PC-9 (cell line): ENCODE data around the gene ARRDC1. TPM values are rescaled to one million over a fixed set of nuclear protein-coding genes. Genes with fewer than 3 reads are reported as not detected.

ENCODE experiments used
- BruUV-seq: library from RNA; stranded (reverse); fragments of 400-500 nt; replicated peaks from 2 replicates; lab custom pipeline; 2021; lab: Mats Ljungman, UMichigan
- CTCF ChIA-PET: fragments of 300-600 bp; sonication (Branson Sonifier 250); formaldehyde crosslinking; loops from one replicate; lab custom pipeline; 2022; ENCODE audit warnings: antibody characterized with exemption; lab: Charles Lee
- POLR2A ChIA-PET: fragments of 300-600 bp; sonication (Branson Sonifier 250); formaldehyde crosslinking; loops from one replicate; lab custom pipeline; 2022; ENCODE audit warnings: antibody characterized with exemption; ENCODE audit not compliant: unreplicated experiment; lab: Charles Lee
- DNase-seq, 2 experiments: peaks; one replicate each; pipeline versions ENCODE4 v3.0.0 to v3.0.0-alpha.2; 2015 to 2022; ENCODE audit warnings: mixed read lengths in 1 of 2
- H2AFZ ChIP-seq: fragments of 200-600 bp; sonication (generic); 2 replicates; pipeline ENCODE4 v1.8.1; 2017; ENCODE audit warnings: antibody characterized with exemption
- H3F3A ChIP-seq: fragments of 200-600 bp; sonication (generic); 2 replicates; pipeline ENCODE4 v1.8.1; 2017; ENCODE audit warnings: antibody characterized with exemption, mild to moderate bottlenecking, low read depth; ENCODE audit not compliant: insufficient read depth
- H3K27ac ChIP-seq: fragments of 200-600 bp; sonication (generic); 2 replicates; pipeline ENCODE4 v1.6.1; 2016; ENCODE audit warnings: mixed run types
- H3K27me3 ChIP-seq: fragments of 200-600 bp; sonication (generic); 2 replicates; pipeline ENCODE4 v1.6.1; 2016; ENCODE audit warnings: low read depth, mixed run types; ENCODE audit not compliant: insufficient read depth
- H3K36me3 ChIP-seq: fragments of 200-600 bp; sonication (generic); 2 replicates; pipeline ENCODE4 v1.6.1; 2016; ENCODE audit warnings: low read depth, mixed run types
- H3K4me1 ChIP-seq: fragments of 200-600 bp; sonication (generic); replicated peaks from 2 replicates; pipeline ENCODE4 v1.6.1; 2016; ENCODE audit warnings: mixed run types; ENCODE audit not compliant: insufficient read depth
- H3K4me2 ChIP-seq: fragments of 200-600 bp; sonication (generic); 2 replicates; pipeline ENCODE4 v1.6.1; 2017; ENCODE audit warnings: mixed run types
- H3K4me3 ChIP-seq: fragments of 200-600 bp; sonication (generic); 2 replicates; pipeline ENCODE4 v1.6.1; 2016; ENCODE audit warnings: mixed run types
- H3K79me2 ChIP-seq: fragments of 200-600 bp; sonication (generic); 2 replicates; pipeline ENCODE4 v1.6.1; 2017; ENCODE audit warnings: low read depth, mixed run types
- H3K9me2 ChIP-seq: fragments of 200-600 bp; sonication (generic); 2 replicates; pipeline ENCODE4 v1.8.1; 2017; ENCODE audit warnings: mild to moderate bottlenecking; ENCODE audit not compliant: insufficient read depth
- H3K9me3 ChIP-seq: fragments of 200-600 bp; sonication (generic); 2 replicates; pipeline ENCODE4 v1.8.1; 2016; ENCODE audit warnings: low read depth; ENCODE audit not compliant: insufficient read depth
- H4K20me1 ChIP-seq: fragments of 200-600 bp; sonication (generic); 2 replicates; pipeline ENCODE4 v1.8.1; 2017; ENCODE audit not compliant: insufficient read depth
- EZH2 ChIP-seq: fragments of 200-600 bp; sonication (generic); IDR thresholded peaks from 2 replicates; pipeline ENCODE4 v1.8.0; 2017; ENCODE audit warnings: antibody characterized with exemption, low read depth
- intact Hi-C: fragments of 100-400 bp; cut with micrococcal nuclease; formaldehyde crosslinking; loops from one replicate; pipeline ENCODE4 v1.10.0; 2022; ENCODE audit not compliant: unreplicated experiment
- total RNA-seq: library from RNA; stranded (reverse); gene quantifications from 2 replicates; pipeline ENCODE4 v1.2.3, GENCODE V29; 2021
- TF ChIP-seq, protein P1 (sequence below): fragments of 200-600 bp; sonication (generic); conservative IDR thresholded peaks from 2 replicates; pipeline ENCODE4 v1.6.1; 2017; ENCODE audit warnings: mixed run types, antibody characterized with exemption, mild to moderate bottlenecking, moderate library complexity

ARRDC1 gene
- total RNA-seq, 1 experiment from 2014 or later = 127 TPM

DNA sequence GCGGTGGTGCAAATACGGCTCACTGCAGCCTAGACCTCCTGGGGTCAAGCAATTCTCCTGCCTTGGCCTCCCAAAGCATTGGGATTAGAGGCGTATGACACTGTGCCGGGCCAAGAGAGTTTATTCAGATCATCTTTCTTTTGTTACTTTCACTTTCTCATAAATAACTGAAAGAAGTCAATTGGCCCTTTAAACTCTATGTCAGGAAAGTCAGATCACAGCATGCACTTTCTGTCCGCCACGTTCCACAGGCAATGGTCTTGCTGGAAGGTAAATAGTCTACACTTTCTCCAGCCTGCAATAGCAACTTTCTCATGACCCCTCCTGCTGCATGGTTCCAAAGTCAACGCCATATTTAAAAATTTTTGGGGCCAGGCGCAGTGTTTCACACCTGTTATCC is 6.5 kb upstream of the ARRDC1 start:
- Histone ChIP-seq H3K27ac (no peak overlapping the region), H3K9me2 (no peaks in the 10 kb centered on the region), H3F3A (peaks cover 12% of the 10 kb centered on the region; the same call in 1 of the 2 replicates), H3K36me3 (no peaks in the 10 kb centered on the region), H4K20me1 (no peaks in the 10 kb centered on the region), H3K4me3 (no peak overlapping the region), H2AFZ (no peak overlapping the region), H3K4me1 (no peaks in the 10 kb centered on the region), H3K4me2 (no peak overlapping the region), H3K9me3 (no peaks in the 10 kb centered on the region), H3K27me3 (no peaks in the 10 kb centered on the region), H3K79me2 (no peaks in the 10 kb centered on the region)
- BruUV-seq = no TSS peak
- no peak for DNase-seq
- ChIA-PET CTCF (no interaction called here), POLR2A (interaction anchor here (0.7 kb wide), 1 partner anchor 1547 kb away, joined by 3 read pairs; no protein-coding TSS in a partner anchor)
- TF ChIP-seq, protein P1, sequence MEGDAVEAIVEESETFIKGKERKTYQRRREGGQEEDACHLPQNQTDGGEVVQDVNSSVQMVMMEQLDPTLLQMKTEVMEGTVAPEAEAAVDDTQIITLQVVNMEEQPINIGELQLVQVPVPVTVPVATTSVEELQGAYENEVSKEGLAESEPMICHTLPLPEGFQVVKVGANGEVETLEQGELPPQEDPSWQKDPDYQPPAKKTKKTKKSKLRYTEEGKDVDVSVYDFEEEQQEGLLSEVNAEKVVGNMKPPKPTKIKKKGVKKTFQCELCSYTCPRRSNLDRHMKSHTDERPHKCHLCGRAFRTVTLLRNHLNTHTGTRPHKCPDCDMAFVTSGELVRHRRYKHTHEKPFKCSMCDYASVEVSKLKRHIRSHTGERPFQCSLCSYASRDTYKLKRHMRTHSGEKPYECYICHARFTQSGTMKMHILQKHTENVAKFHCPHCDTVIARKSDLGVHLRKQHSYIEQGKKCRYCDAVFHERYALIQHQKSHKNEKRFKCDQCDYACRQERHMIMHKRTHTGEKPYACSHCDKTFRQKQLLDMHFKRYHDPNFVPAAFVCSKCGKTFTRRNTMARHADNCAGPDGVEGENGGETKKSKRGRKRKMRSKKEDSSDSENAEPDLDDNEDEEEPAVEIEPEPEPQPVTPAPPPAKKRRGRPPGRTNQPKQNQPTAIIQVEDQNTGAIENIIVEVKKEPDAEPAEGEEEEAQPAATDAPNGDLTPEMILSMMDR = no peak
- no peak for TF ChIP-seq EZH2
- intact Hi-C loops = no loop called here

DNA sequence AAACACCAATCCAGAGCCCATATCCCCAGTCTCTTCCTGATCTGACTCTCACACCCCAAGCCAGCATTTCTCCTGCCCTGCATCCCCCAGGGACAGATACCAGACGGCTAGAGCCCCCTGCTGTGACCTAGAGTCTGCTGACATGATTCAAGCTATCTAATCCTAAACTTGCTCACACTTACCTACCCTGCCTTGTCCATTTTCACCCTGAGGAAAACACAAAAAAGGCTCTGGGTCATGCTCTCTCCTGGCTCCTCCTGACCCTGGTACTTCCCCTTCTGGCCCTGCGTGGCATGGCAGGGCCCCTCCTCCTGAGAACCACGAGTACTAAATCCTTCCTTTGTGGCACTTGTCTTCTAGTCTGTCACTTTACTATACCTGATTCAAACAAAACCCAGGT is 2.8 kb upstream of the ARRDC1 start:
- ChIA-PET POLR2A (no interaction called here), CTCF (interaction anchor here (0.7 kb wide), 1 partner anchor 23 kb away, joined by 6 read pairs; no protein-coding TSS in a partner anchor)
- peaks cover 14% of the 10 kb centered on the region; the same call in 1 of the 2 replicates for H3F3A ChIP-seq
- peaks cover 16% of the 10 kb centered on the region for H3K79me2 ChIP-seq
- no peak for TF ChIP-seq EZH2
- TF ChIP-seq, protein P1 = no peak
- peak in 1 of 2 experiments; percentile 29 for DNase-seq
- H3K4me2 ChIP-seq = no peak overlapping the region
- peaks cover 11% of the 10 kb centered on the region for H3K4me1 ChIP-seq
- H2AFZ ChIP-seq = no peak overlapping the region
- intact Hi-C loops = no loop called here
- no peaks in the 10 kb centered on the region for H3K9me2 ChIP-seq
- H3K27me3 ChIP-seq = no peaks in the 10 kb centered on the region
- no peak overlapping the region for H3K27ac ChIP-seq
- no peaks in the 10 kb centered on the region for H3K36me3 ChIP-seq
- H4K20me1 ChIP-seq = peaks cover 7% of the 10 kb centered on the region; the same call in 1 of the 2 replicates
- BruUV-seq = no TSS peak
- no peak overlapping the region for H3K4me3 ChIP-seq
- H3K9me3 ChIP-seq = no peaks in the 10 kb centered on the region

DNA sequence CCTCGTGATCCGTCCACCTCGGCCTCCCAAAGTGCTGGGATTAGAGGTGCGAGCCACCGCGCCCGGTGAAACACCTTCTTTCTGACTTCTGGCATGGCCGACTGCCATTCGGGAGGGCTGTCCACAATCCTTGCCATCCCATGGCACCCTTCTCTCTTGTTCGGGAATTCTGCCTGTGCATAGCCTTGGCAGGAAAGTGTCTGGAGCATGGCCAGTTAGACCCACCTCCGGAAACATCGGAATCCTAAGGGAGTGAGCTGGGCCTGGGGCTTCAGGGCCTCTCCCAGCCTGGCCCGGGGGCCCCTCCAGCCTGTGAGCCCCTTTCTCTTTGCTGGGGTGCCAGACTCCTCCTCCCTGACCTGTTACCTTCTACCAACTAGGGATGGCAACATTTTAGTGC is 1.6 kb upstream of the ARRDC1 start:
- TF ChIP-seq, protein P1 = no peak
- TF ChIP-seq EZH2 = no peak
- Histone ChIP-seq H3K27ac (no peak overlapping the region), H3K4me2 (no peak overlapping the region), H3K4me1 (peaks cover 23% of the 10 kb centered on the region), H3K27me3 (no peaks in the 10 kb centered on the region), H3F3A (peaks cover 14% of the 10 kb centered on the region; the same call in 1 of the 2 replicates), H3K9me3 (no peaks in the 10 kb centered on the region), H3K36me3 (no peaks in the 10 kb centered on the region), H3K9me2 (no peaks in the 10 kb centered on the region), H3K79me2 (peaks cover 29% of the 10 kb centered on the region), H3K4me3 (no peak overlapping the region), H2AFZ (no peak overlapping the region), H4K20me1 (peaks cover 7% of the 10 kb centered on the region; the same call in 1 of the 2 replicates)
- no TSS peak for BruUV-seq
- CTCF ChIA-PET = no interaction called here
- POLR2A ChIA-PET = no interaction called here
- intact Hi-C loops = loop anchor here (2.0 kb wide), 1 partner anchor 13 kb away; the partner anchor contains the start of gene ZMYND19
- DNase-seq = peak in 1 of 2 experiments; percentile 18
